GM21786 (cell line): ENCODE measurements around the gene CADM2.

ENCODE experiments used
- ATAC-seq: cut with Tn5 transposase; IDR thresholded peaks from one replicate; pipeline ENCODE4 v1.9.1; 2021; ENCODE audit not compliant: unreplicated experiment

CADM2 gene

DNA sequence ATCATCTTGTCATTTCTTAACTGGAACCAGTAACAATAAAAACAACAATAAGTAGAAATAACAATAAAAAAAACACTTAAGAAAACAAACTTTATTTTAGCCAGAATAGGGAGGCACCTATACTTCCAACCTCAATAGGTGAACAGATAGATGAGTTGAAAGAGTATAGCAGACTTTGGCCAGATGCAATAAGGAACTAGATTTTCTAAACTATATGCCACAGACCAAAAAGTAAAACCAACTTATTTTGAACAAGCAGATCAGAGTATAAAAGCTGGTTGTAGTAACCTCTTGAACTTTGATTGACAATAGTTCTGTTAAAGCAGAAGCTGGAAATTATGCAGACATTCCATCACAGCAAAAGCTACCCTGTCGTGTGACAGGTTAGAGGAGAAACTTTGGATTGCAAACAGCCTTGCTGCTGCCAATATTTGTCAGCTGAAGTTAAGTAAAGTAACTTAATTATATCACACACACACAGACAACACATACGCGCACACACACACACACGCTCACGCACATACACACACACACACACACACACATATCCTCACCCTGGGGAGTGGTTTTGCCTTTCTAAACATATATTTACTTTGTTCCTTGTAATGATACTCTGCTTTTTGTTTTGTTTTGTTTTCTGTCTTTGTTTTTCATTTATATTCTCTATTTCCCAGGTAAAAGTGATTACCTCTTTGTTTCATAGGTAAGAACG lies 1128.5 kb downstream of the CADM2 start:
- ATAC-seq, result no peak

DNA sequence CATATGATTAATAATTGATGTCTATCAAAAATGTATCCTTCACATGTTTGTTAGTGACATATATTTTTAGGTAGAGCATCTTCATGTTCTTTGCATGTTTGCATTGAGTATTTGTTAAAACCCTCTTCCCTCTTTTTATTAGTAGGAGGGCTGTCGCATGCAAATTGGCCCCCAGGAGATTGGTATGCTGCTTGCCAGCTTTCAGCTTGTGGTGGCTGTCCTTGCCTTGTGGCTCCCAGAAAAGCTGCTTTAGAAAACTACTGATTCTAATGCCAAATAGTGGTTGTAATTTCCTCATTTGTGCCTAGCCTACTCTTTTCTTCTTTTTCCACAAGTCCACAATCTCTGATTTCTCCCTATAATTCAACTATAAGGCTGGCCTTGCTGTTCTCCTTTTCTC lies 1145.4 kb downstream of the CADM2 start:
- no peak for ATAC-seq

DNA sequence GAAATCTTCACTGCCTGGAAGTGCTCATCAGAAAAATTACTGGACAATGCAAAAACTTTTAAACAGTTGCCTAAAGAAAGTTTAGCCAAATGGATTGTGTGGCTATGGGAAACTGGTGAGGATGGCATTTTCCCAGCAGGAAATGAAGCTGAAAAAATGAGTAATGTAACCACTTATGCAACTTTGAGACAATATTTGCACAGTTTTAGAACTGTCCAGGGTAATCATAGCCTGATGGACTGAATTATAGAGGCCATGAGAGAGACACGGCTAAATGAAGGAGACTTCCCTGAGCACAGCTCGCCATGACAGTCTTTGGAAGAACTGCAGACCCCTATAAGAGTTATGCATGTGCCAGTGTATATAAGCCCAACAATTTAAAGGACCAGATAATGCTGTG lies 1150.6 kb downstream of the CADM2 start:
- no peak for ATAC-seq
